ENCODE data around the gene SCAND1.
"Not testable (repeated sequence)": the region's sequence is repeated elsewhere in the genome, so short reads cannot be mapped to it uniquely, and the experiment has no call there.

Gene SCAND1

GRCh38 chr20:35952080-35952479 is 2.2 kb downstream of the SCAND1 start:
- H3K27me3 Mint-ChIP-seq, H3K9me3 Mint-ChIP-seq, DNase-seq, CTCF ChIA-PET: not testable (repeated sequence)
- Mint-ChIP-seq H3K36me3 (peaks cover 26% of the 10 kb centered on the region), H3K27ac (peak overlapping the region; percentile 99), H3K4me1 (peaks cover 31% of the 10 kb centered on the region), H3K4me3 (peak overlapping the region; percentile 98)

- Mint-ChIP-seq H3K4me1 (peaks cover 22% of the 10 kb centered on the region), H3K9me3 (no peaks in the 10 kb centered on the region), H3K27me3 (peaks cover 7% of the 10 kb centered on the region), H3K36me3 (peaks cover 26% of the 10 kb centered on the region), H3K4me3 (no peak overlapping the region), H3K27ac (no peak overlapping the region)
- CTCF ChIA-PET = no interaction called here
- no peak for DNase-seq
Observed at GRCh38 chr20:35950093-35950492, 4.2 kb downstream of the SCAND1 start.

GRCh38 chr20:35947907-35948306 is 6.4 kb downstream of the SCAND1 start:
- H3K36me3 Mint-ChIP-seq = peaks cover 34% of the 10 kb centered on the region
- no peak overlapping the region for H3K27ac Mint-ChIP-seq
- H3K4me3 Mint-ChIP-seq = no peak overlapping the region
- no peaks in the 10 kb centered on the region for H3K9me3 Mint-ChIP-seq
- CTCF ChIA-PET = interaction anchor here (1.2 to 1.5 kb wide), 4 partner anchors 14 to 493 kb away, joined by 3 to 7 read pairs (median 4); partner anchors contain the start of gene CEP250
- no peaks in the 10 kb centered on the region for H3K27me3 Mint-ChIP-seq
- H3K4me1 Mint-ChIP-seq = peaks cover 20% of the 10 kb centered on the region
- no peak for DNase-seq

- H3K27ac Mint-ChIP-seq = no peak overlapping the region
- CTCF ChIA-PET = interaction anchor here (0.6 to 1.5 kb wide), 7 partner anchors 13 to 492 kb away, joined by 3 to 7 read pairs (median 4); partner anchors contain the start of gene CEP250
- no peaks in the 10 kb centered on the region for H3K27me3 Mint-ChIP-seq
- H3K9me3 Mint-ChIP-seq = no peaks in the 10 kb centered on the region
- H3K4me1 Mint-ChIP-seq = peaks cover 16% of the 10 kb centered on the region
- H3K4me3 Mint-ChIP-seq = no peak overlapping the region
- H3K36me3 Mint-ChIP-seq = peaks cover 30% of the 10 kb centered on the region
- DNase-seq = peak; percentile 51
Observed at GRCh38 chr20:35947489-35947888, 6.8 kb downstream of the SCAND1 start.

GRCh38 chr20:35942243-35942642 is 12.1 kb downstream of the SCAND1 start:
- Mint-ChIP-seq H3K4me3 (no peak overlapping the region), H3K9me3 (no peaks in the 10 kb centered on the region), H3K36me3 (peaks cover 35% of the 10 kb centered on the region), H3K4me1 (peaks cover 2% of the 10 kb centered on the region), H3K27ac (no peak overlapping the region), H3K27me3 (no peaks in the 10 kb centered on the region)
- CTCF ChIA-PET = interaction anchor here (1.6 kb wide), 1 partner anchor 12 kb away, joined by 7 read pairs; the partner anchor contains the start of gene SCAND1
- no peak for DNase-seq

GRCh38 chr20:35941620-35942019 is 12.7 kb downstream of the SCAND1 start:
- Mint-ChIP-seq H3K27ac (peak overlapping the region; percentile 7), H3K36me3 (peaks cover 36% of the 10 kb centered on the region), H3K4me1 (no peaks in the 10 kb centered on the region), H3K9me3 (no peaks in the 10 kb centered on the region), H3K4me3 (no peak overlapping the region), H3K27me3 (no peaks in the 10 kb centered on the region)
- CTCF ChIA-PET = no interaction called here
- no peak for DNase-seq

- H3K4me3 Mint-ChIP-seq = no peak overlapping the region
- H3K27ac Mint-ChIP-seq = no peak overlapping the region
- H3K27me3 Mint-ChIP-seq = no peaks in the 10 kb centered on the region
- CTCF ChIA-PET = no interaction called here
- H3K36me3 Mint-ChIP-seq = peaks cover 31% of the 10 kb centered on the region
- peaks cover 8% of the 10 kb centered on the region for H3K4me1 Mint-ChIP-seq
- H3K9me3 Mint-ChIP-seq = no peaks in the 10 kb centered on the region
- DNase-seq = no peak
Observed at GRCh38 chr20:35939264-35939663, 15.0 kb downstream of the SCAND1 start.

- CTCF ChIA-PET = interaction anchor here (2.4 kb wide), 1 partner anchor 14 kb away, joined by 7 read pairs; no protein-coding TSS in a partner anchor
- DNase-seq = no peak
- Mint-ChIP-seq H3K27me3 (no peaks in the 10 kb centered on the region), H3K4me3 (no peak overlapping the region), H3K9me3 (no peaks in the 10 kb centered on the region), H3K27ac (no peak overlapping the region), H3K36me3 (peaks cover 40% of the 10 kb centered on the region), H3K4me1 (peaks cover 16% of the 10 kb centered on the region)
Observed at GRCh38 chr20:35934050-35934449, 20.3 kb downstream of the SCAND1 start.

GRCh38 chr20:35929301-35929700 is 25.0 kb downstream of the SCAND1 start:
- H3K4me1 Mint-ChIP-seq = peaks cover 9% of the 10 kb centered on the region
- H3K4me3 Mint-ChIP-seq = no peak overlapping the region
- CTCF ChIA-PET = interaction anchor here (1.1 kb wide), 1 partner anchor 18 kb away, joined by 4 read pairs; no protein-coding TSS in a partner anchor
- peaks cover 42% of the 10 kb centered on the region for H3K36me3 Mint-ChIP-seq
- DNase-seq = no peak
- H3K27ac Mint-ChIP-seq = no peak overlapping the region
- H3K27me3 Mint-ChIP-seq = no peaks in the 10 kb centered on the region
- H3K9me3 Mint-ChIP-seq = no peaks in the 10 kb centered on the region

- Mint-ChIP-seq H3K36me3 (peaks cover 21% of the 10 kb centered on the region), H3K27me3 (no peaks in the 10 kb centered on the region), H3K9me3 (no peaks in the 10 kb centered on the region), H3K4me3 (no peak overlapping the region), H3K27ac (no peak overlapping the region), H3K4me1 (no peaks in the 10 kb centered on the region)
- CTCF ChIA-PET = interaction anchor here (0.7 kb wide), 1 partner anchor 11 kb away, joined by 3 read pairs; no protein-coding TSS in a partner anchor
- no peak for DNase-seq
Observed at GRCh38 chr20:35920523-35920922, 33.8 kb downstream of the SCAND1 start.

GRCh38 chr20:35918021-35918420 is 36.3 kb downstream of the SCAND1 start:
- no peaks in the 10 kb centered on the region for H3K4me1 Mint-ChIP-seq
- no peak overlapping the region for H3K4me3 Mint-ChIP-seq
- DNase-seq = no peak
- peaks cover 33% of the 10 kb centered on the region for H3K36me3 Mint-ChIP-seq
- no peaks in the 10 kb centered on the region for H3K9me3 Mint-ChIP-seq
- CTCF ChIA-PET = no interaction called here
- H3K27ac Mint-ChIP-seq = no peak overlapping the region
- H3K27me3 Mint-ChIP-seq = no peaks in the 10 kb centered on the region

- H3K4me3 Mint-ChIP-seq = no peak overlapping the region
Observed at GRCh38 chr20:35917077-35917476, 37.2 kb downstream of the SCAND1 start.

GRCh38 chr20:35912881-35913280 is 41.4 kb downstream of the SCAND1 start:
- H3K27ac Mint-ChIP-seq = no peak overlapping the region
- CTCF ChIA-PET = no interaction called here
- no peaks in the 10 kb centered on the region for H3K9me3 Mint-ChIP-seq
- H3K4me3 Mint-ChIP-seq = no peak overlapping the region
- H3K4me1 Mint-ChIP-seq = peaks cover 7% of the 10 kb centered on the region
- no peak for DNase-seq
- H3K27me3 Mint-ChIP-seq = no peaks in the 10 kb centered on the region
- H3K36me3 Mint-ChIP-seq = peaks cover 34% of the 10 kb centered on the region

More at GRCh38 chr20:35917077-35917476, 37.2 kb downstream of the SCAND1 start:
- H3K9me3 Mint-ChIP-seq = no peaks in the 10 kb centered on the region
- H3K27ac Mint-ChIP-seq = no peak overlapping the region
- CTCF ChIA-PET = no interaction called here
- DNase-seq = no peak
- H3K4me1 Mint-ChIP-seq = no peaks in the 10 kb centered on the region
- H3K36me3 Mint-ChIP-seq = peaks cover 37% of the 10 kb centered on the region
- no peaks in the 10 kb centered on the region for H3K27me3 Mint-ChIP-seq

- Mint-ChIP-seq H3K4me3 (no peak overlapping the region), H3K27ac (no peak overlapping the region), H3K4me1 (peaks cover 7% of the 10 kb centered on the region), H3K27me3 (no peaks in the 10 kb centered on the region), H3K36me3 (peaks cover 34% of the 10 kb centered on the region), H3K9me3 (no peaks in the 10 kb centered on the region)
- DNase-seq = no peak
- CTCF ChIA-PET = no interaction called here
Observed at GRCh38 chr20:35910254-35910653, 44.0 kb downstream of the SCAND1 start.

GRCh38 chr20:35909796-35910195 is 44.5 kb downstream of the SCAND1 start:
- H3K4me1 Mint-ChIP-seq = peaks cover 12% of the 10 kb centered on the region
- H3K9me3 Mint-ChIP-seq = no peaks in the 10 kb centered on the region
- H3K36me3 Mint-ChIP-seq = peaks cover 38% of the 10 kb centered on the region
- no peak overlapping the region for H3K4me3 Mint-ChIP-seq
- DNase-seq = no peak
- H3K27ac Mint-ChIP-seq = no peak overlapping the region
- CTCF ChIA-PET = no interaction called here
- H3K27me3 Mint-ChIP-seq = no peaks in the 10 kb centered on the region

Data from activated naive CD4-positive, alpha-beta T cell treated with anti-CD3 and anti-CD28 coated beads, Interleukin-2, amount 10 ng/mL, durations not matched to agents 7 days and 5 days (primary cell).